OCI-LY3 (cell line): ENCODE results near the gene ESYT1.

Experiments
- H2AFZ ChIP-seq: fragments of 200-600, 300-600 bp; shearing (Covaris generic); 2 replicates; pipeline ENCODE4 v1.6.0; 2014; ENCODE audit warnings: antibody characterized with exemption, low read depth, low read length
- H3K27ac ChIP-seq: fragments of 200-600, 300-600 bp; sonication (generic); 2 replicates; pipeline ENCODE4 v1.5.1; 2014; ENCODE audit warnings: mild to moderate bottlenecking, low read length, moderate library complexity, mixed read lengths
- H3K27me3 ChIP-seq: fragments of 200-600, 300-600 bp; sonication (generic); 2 replicates; pipeline ENCODE4 v1.6.1; 2014; ENCODE audit warnings: low read depth, low read length, mixed read lengths
- H3K36me3 ChIP-seq: fragments of 200-600, 300-600 bp; sonication (generic); replicated peaks from 2 replicates; pipeline ENCODE3; 2014; ENCODE audit warnings: low read depth, low read length, mixed read lengths
- H3K4me1 ChIP-seq: fragments of 300-600, 200-600 bp; sonication (generic); 2 replicates; pipeline ENCODE4 v1.6.1; 2014; ENCODE audit warnings: low read length, mixed read lengths
- H3K4me2 ChIP-seq: fragments of 200-600, 300-600 bp; sonication (generic); 2 replicates; pipeline ENCODE4 v1.6.1; 2014; ENCODE audit warnings: low read length, mixed read lengths
- H3K4me3 ChIP-seq: fragments of 300-600, 200-600 bp; sonication (generic); 2 replicates; pipeline ENCODE4 v1.5.1; 2014; ENCODE audit warnings: antibody characterized with exemption, mild to moderate bottlenecking, low read length, moderate library complexity
- H3K79me2 ChIP-seq: fragments of 300-600, 200-600 bp; shearing (Covaris generic); 2 replicates; pipeline ENCODE4 v1.6.1; 2014; ENCODE audit warnings: mild to moderate bottlenecking, low read length, mixed read lengths
- H3K9ac ChIP-seq: fragments of 300-600, 200-600 bp; shearing (Covaris generic); 2 replicates; pipeline ENCODE4 v1.6.0; 2014; ENCODE audit warnings: mild to moderate bottlenecking, low read length, moderate library complexity
- H3K9me3 ChIP-seq: fragments of 200-600, 300-600 bp; shearing (Covaris generic); 2 replicates; pipeline ENCODE4 v1.6.1; 2014; ENCODE audit warnings: low read length, mixed read lengths; ENCODE audit not compliant: insufficient read depth
- H4K20me1 ChIP-seq: fragments of 200-600, 300-600 bp; sonication (generic); 2 replicates; pipeline ENCODE4 v1.6.1; 2016; ENCODE audit warnings: low read length, mixed read lengths; ENCODE audit not compliant: insufficient read depth
- EZH2phosphoT487 ChIP-seq: fragments of 200-600 bp; shearing (Covaris generic); IDR thresholded peaks from 2 replicates; pipeline ENCODE4 v1.6.1; 2018; ENCODE audit warnings: antibody characterized with exemption, mixed run types, low read depth
- TF ChIP-seq, protein P1 (sequence below): fragments of 200-600, 300-600 bp; sonication (generic); IDR thresholded peaks from 2 replicates; pipeline ENCODE4 v1.5.1; 2014; ENCODE audit warnings: antibody characterized with exemption, low read length, low read depth

ESYT1 gene

DNA sequence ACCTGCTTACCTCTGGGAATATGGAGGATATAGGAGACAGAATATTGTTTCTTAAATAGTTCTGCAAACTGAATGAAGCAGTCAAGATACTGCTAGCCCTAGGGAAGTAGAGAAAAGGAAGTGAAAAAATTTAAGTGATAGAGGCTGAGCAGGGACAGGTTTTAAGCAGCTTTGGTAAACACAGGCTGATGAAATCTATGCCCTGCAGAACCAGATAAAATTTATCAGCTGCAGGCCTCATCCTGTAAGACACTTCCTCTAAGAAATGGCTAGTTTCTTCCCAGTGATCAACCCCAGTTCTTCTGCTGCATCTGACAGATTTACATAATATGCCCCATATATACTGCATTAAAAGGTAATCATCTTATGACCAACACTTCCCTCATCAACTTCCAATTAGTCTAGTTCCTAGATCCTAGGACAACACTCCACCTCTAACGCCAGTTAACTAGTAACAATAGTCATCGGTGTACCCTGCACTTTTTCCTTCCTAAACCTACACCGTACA is 1.3 kb upstream of the ESYT1 start:
- Histone ChIP-seq H2AFZ (no peak overlapping the region), H3K27me3 (no peaks in the 10 kb centered on the region), H3K27ac (peak overlapping the region; percentile 97), H3K36me3 (peaks cover 17% of the 10 kb centered on the region), H3K79me2 (peaks cover 11% of the 10 kb centered on the region), H3K9me3 (no peaks in the 10 kb centered on the region), H4K20me1 (no peaks in the 10 kb centered on the region), H3K4me1 (peaks cover 29% of the 10 kb centered on the region), H3K9ac (peak overlapping the region; percentile 74), H3K4me3 (peak overlapping the region; percentile 77), H3K4me2 (peak overlapping the region; percentile 96)
- TF ChIP-seq EZH2phosphoT487, result no peak
- TF ChIP-seq, protein P1, sequence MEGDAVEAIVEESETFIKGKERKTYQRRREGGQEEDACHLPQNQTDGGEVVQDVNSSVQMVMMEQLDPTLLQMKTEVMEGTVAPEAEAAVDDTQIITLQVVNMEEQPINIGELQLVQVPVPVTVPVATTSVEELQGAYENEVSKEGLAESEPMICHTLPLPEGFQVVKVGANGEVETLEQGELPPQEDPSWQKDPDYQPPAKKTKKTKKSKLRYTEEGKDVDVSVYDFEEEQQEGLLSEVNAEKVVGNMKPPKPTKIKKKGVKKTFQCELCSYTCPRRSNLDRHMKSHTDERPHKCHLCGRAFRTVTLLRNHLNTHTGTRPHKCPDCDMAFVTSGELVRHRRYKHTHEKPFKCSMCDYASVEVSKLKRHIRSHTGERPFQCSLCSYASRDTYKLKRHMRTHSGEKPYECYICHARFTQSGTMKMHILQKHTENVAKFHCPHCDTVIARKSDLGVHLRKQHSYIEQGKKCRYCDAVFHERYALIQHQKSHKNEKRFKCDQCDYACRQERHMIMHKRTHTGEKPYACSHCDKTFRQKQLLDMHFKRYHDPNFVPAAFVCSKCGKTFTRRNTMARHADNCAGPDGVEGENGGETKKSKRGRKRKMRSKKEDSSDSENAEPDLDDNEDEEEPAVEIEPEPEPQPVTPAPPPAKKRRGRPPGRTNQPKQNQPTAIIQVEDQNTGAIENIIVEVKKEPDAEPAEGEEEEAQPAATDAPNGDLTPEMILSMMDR, result no peak

DNA sequence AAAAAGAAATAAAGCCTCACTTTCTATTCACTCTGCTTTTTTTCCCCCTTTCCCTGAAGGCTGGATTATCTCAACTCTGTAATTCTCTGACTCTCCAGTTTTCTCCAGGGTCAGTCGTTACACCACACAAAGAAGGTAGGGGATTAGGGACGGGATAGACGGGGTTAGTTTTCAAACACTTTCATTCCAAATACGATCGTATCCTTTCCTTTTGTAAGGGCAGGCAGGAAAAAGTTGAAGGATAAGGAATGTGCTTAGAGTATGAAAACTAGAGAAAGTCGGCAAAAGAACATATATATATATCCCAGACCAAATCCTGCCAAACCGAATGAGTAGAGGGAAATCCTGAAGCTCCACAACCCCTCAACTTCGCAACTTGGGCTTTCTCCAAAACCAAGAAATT is 581 bp upstream of the ESYT1 start:
- Histone ChIP-seq H3K36me3 (peaks cover 23% of the 10 kb centered on the region), H3K4me1 (peaks cover 29% of the 10 kb centered on the region), H3K27me3 (no peaks in the 10 kb centered on the region), H3K4me3 (peak overlapping the region; percentile 77), H3K9me3 (no peaks in the 10 kb centered on the region), H3K4me2 (peak overlapping the region; percentile 96), H3K27ac (peak overlapping the region; percentile 97), H3K79me2 (peaks cover 11% of the 10 kb centered on the region), H4K20me1 (no peaks in the 10 kb centered on the region), H2AFZ (no peak overlapping the region; the same call in 1 of the 2 replicates), H3K9ac (peak overlapping the region; percentile 74)
- TF ChIP-seq, protein P1, result no peak
- TF ChIP-seq EZH2phosphoT487, result no peak

DNA sequence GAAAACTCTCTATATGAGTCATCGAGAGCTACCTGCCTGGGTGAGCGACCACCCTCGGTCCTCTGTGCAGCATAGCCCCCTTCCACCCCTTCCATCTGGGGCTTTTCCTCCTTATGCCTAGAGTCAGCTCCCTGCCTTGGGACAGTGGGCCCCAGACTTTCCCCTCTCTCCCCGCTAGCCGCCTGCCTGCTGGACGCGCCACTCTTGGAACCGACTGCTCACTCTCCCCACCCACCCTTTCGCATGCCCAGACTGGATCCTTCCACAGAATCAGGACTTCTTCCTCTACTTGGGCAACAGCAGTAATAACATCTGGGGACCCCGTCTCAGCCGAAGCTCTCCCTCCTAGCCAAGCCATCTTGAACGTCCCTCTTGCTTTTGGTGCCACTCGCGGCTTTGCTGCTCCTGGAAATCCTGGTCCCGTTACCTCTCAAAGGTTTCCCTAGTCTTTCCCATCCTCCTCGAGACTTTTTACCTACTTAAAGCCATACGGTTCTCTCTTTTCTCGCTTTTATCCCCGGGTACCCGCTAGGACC is 671 bp downstream of the ESYT1 start:
- no peaks in the 10 kb centered on the region for H3K9me3 ChIP-seq
- peaks cover 11% of the 10 kb centered on the region for H3K79me2 ChIP-seq
- peaks cover 29% of the 10 kb centered on the region for H3K4me1 ChIP-seq
- peak overlapping the region; percentile 86 for H3K4me2 ChIP-seq
- H2AFZ ChIP-seq, result 0 out of 2 replicates have a peak overlapping the region, but pooled peaks have one; percentile 49
- TF ChIP-seq, protein P1, result no peak
- TF ChIP-seq EZH2phosphoT487, result no peak
- peak overlapping the region; percentile 97 for H3K4me3 ChIP-seq
- H3K9ac ChIP-seq, result peak overlapping the region; percentile 94
- no peaks in the 10 kb centered on the region for H4K20me1 ChIP-seq
- H3K27ac ChIP-seq, result peak overlapping the region; percentile 55; the same call in 1 of the 2 replicates
- peaks cover 30% of the 10 kb centered on the region for H3K36me3 ChIP-seq
- H3K27me3 ChIP-seq, result no peaks in the 10 kb centered on the region

DNA sequence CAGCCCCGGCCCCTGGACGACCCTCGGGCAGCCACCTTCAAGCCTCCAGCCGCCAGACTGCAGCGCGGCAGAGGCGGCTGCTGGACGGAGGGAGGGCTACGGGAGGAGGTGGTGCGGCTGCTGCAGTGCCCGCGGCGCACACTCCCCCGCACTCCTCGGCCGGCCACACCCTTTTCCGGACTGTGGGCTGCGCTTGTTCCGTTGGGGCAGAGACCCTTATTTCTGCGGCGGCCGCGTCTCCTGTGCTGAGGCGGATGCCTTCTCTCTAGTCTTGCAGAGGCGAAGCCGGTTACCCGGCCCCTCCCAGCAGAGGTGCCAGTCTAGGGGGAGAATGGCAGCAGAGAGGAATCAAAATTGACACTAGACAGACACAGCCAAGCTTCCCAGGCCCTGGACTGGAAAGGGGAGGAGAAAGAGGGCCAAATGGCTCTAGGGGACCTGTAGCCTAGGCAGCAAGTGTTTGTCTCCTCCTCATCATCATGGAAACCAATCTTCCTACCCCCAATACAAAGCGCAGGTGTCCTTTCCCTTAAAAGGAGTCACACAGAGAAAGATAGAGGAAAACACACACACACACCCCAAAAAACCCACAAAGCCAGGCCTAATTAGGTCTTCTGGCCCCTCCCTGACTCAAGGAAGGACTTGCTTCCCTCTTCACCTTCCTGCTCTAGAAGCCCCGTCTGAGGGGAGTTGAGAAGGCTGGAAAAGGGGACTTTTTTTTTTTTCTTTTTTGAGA is 1.3 kb downstream of the ESYT1 start:
- TF ChIP-seq EZH2phosphoT487, result no peak
- TF ChIP-seq, protein P1, result no peak
- no peak overlapping the region for H2AFZ ChIP-seq

More for the DNA sequence above, 1.3 kb downstream of the ESYT1 start:
- peaks cover 37% of the 10 kb centered on the region for H3K36me3 ChIP-seq
- peak overlapping the region; percentile 86 for H3K4me2 ChIP-seq
- H3K27me3 ChIP-seq, result no peaks in the 10 kb centered on the region
- H3K4me1 ChIP-seq, result peaks cover 29% of the 10 kb centered on the region
- peak overlapping the region; percentile 97 for H3K4me3 ChIP-seq
- H3K27ac ChIP-seq, result no peak overlapping the region
- no peaks in the 10 kb centered on the region for H4K20me1 ChIP-seq
- peaks cover 11% of the 10 kb centered on the region for H3K79me2 ChIP-seq
- H3K9me3 ChIP-seq, result no peaks in the 10 kb centered on the region
- H3K9ac ChIP-seq, result peak overlapping the region; percentile 94
